H1 (cell line): Measurements from ENCODE around the gene OGFOD3. TPM values are rescaled to one million over a fixed set of nuclear protein-coding genes. Genes with fewer than 3 reads are reported as not detected.

ENCODE experiments used
- RAD21 ChIP-seq, 2 experiments: IDR thresholded peaks in 1 of 2; conservative IDR thresholded peaks in 1 of 2; 2 replicates each; pipeline ENCODE4 v1.6.1; 2011; ENCODE audit warnings: low read depth in 2 of 2, low read length in 2 of 2, improper control_type of control experiment in 1 of 2, inconsistent platforms in 1 of 2, mild to moderate bottlenecking in 1 of 2, moderate library complexity in 1 of 2
- polyA plus RNA-seq, 7 experiments: library from polyadenylated mRNA; depleted of rRNA in 3 of 7; stranded (reverse) in 5 of 7; unstranded in 2 of 7; fragments of >200 nt in 5 of 7; fragments of 200-250 nt in 2 of 7; gene quantifications; 1 replicate in 5 of 7; 2 replicates in 1 of 7; 4 replicates in 1 of 7; pipeline versions ENCODE4 v1.2.1 to v1.2.3, GENCODE V29; 2011 to 2013; ENCODE audit warnings: missing spikeins in 2 of 7, mixed read lengths in 2 of 7
- total RNA-seq: library from RNA; stranded (reverse); fragmentation: NEBNext Ultra II Directional; extraction: Animal tissue kit (Norgen Biotek cat#: 25700); gene quantifications from 2 replicates; pipeline ENCODE4 v1.2.1, GENCODE V29; 2021
- TF ChIP-seq, protein P1 (sequence below): fragments of 300-600 bp; sonication (generic); IDR thresholded peaks from 2 replicates; pipeline ENCODE4 v1.7.1; 2012; ENCODE audit warnings: low read length, moderate library complexity, mild to moderate bottlenecking, inconsistent platforms; ENCODE audit not compliant: insufficient replicate concordance
- TF ChIP-seq, protein P2 (sequence below): IDR thresholded peaks from 2 replicates; pipeline ENCODE4 v1.6.1; 2012; ENCODE audit warnings: low read length, inconsistent platforms

The OGFOD3 gene
- total and polyA plus RNA-seq, 2 of the 8 experiments (the other 6 are each of a cell fraction or from before 2014, with no cell fraction given) = 21.1 to 21.8 TPM

DNA sequence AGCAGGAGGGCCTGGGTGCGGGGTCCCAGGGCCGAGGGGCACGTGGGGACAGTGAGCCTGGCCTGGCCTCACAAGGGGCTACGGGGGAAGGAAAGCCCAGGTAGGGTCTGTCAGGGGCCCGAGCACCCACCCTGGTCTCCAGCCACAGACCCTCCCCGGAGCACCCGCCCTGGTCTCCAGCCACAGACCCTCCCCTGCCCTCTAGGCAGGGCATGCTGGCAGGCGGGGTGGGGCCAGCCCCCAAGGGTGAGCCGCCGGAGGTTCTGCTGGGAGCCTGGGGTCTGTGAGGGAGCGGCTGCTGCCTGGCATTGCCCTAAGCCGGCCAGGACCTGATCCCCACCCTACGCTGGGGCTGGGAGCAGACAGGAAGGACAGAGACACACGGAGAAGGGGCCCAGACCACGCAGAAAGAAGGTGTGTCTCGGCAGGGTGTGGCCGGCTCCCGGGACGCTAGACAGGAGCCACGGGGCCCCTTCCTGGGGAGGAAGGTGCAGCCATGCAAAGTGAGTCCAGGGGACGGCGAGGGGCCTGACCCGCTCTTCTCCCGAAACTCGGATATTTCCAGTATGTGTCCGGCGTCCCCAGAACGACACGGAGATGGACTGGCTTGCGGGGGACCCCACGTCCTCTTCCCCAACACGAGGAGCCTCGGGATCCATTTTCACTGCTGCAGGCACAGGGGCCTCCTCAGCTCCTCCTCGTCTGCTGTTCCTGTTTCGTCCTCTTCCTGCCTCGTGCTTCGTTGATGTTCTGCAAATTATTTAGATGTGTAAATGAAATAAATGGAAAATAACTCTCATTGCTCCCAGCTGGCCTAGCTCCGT lies 31.3 kb downstream of the OGFOD3 start (continued):
- TF ChIP-seq, protein P1, sequence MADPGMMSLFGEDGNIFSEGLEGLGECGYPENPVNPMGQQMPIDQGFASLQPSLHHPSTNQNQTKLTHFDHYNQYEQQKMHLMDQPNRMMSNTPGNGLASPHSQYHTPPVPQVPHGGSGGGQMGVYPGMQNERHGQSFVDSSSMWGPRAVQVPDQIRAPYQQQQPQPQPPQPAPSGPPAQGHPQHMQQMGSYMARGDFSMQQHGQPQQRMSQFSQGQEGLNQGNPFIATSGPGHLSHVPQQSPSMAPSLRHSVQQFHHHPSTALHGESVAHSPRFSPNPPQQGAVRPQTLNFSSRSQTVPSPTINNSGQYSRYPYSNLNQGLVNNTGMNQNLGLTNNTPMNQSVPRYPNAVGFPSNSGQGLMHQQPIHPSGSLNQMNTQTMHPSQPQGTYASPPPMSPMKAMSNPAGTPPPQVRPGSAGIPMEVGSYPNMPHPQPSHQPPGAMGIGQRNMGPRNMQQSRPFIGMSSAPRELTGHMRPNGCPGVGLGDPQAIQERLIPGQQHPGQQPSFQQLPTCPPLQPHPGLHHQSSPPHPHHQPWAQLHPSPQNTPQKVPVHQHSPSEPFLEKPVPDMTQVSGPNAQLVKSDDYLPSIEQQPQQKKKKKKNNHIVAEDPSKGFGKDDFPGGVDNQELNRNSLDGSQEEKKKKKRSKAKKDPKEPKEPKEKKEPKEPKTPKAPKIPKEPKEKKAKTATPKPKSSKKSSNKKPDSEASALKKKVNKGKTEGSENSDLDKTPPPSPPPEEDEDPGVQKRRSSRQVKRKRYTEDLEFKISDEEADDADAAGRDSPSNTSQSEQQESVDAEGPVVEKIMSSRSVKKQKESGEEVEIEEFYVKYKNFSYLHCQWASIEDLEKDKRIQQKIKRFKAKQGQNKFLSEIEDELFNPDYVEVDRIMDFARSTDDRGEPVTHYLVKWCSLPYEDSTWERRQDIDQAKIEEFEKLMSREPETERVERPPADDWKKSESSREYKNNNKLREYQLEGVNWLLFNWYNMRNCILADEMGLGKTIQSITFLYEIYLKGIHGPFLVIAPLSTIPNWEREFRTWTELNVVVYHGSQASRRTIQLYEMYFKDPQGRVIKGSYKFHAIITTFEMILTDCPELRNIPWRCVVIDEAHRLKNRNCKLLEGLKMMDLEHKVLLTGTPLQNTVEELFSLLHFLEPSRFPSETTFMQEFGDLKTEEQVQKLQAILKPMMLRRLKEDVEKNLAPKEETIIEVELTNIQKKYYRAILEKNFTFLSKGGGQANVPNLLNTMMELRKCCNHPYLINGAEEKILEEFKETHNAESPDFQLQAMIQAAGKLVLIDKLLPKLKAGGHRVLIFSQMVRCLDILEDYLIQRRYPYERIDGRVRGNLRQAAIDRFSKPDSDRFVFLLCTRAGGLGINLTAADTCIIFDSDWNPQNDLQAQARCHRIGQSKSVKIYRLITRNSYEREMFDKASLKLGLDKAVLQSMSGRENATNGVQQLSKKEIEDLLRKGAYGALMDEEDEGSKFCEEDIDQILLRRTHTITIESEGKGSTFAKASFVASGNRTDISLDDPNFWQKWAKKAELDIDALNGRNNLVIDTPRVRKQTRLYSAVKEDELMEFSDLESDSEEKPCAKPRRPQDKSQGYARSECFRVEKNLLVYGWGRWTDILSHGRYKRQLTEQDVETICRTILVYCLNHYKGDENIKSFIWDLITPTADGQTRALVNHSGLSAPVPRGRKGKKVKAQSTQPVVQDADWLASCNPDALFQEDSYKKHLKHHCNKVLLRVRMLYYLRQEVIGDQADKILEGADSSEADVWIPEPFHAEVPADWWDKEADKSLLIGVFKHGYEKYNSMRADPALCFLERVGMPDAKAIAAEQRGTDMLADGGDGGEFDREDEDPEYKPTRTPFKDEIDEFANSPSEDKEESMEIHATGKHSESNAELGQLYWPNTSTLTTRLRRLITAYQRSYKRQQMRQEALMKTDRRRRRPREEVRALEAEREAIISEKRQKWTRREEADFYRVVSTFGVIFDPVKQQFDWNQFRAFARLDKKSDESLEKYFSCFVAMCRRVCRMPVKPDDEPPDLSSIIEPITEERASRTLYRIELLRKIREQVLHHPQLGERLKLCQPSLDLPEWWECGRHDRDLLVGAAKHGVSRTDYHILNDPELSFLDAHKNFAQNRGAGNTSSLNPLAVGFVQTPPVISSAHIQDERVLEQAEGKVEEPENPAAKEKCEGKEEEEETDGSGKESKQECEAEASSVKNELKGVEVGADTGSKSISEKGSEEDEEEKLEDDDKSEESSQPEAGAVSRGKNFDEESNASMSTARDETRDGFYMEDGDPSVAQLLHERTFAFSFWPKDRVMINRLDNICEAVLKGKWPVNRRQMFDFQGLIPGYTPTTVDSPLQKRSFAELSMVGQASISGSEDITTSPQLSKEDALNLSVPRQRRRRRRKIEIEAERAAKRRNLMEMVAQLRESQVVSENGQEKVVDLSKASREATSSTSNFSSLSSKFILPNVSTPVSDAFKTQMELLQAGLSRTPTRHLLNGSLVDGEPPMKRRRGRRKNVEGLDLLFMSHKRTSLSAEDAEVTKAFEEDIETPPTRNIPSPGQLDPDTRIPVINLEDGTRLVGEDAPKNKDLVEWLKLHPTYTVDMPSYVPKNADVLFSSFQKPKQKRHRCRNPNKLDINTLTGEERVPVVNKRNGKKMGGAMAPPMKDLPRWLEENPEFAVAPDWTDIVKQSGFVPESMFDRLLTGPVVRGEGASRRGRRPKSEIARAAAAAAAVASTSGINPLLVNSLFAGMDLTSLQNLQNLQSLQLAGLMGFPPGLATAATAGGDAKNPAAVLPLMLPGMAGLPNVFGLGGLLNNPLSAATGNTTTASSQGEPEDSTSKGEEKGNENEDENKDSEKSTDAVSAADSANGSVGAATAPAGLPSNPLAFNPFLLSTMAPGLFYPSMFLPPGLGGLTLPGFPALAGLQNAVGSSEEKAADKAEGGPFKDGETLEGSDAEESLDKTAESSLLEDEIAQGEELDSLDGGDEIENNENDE = no peak
- TF ChIP-seq, protein P2, sequence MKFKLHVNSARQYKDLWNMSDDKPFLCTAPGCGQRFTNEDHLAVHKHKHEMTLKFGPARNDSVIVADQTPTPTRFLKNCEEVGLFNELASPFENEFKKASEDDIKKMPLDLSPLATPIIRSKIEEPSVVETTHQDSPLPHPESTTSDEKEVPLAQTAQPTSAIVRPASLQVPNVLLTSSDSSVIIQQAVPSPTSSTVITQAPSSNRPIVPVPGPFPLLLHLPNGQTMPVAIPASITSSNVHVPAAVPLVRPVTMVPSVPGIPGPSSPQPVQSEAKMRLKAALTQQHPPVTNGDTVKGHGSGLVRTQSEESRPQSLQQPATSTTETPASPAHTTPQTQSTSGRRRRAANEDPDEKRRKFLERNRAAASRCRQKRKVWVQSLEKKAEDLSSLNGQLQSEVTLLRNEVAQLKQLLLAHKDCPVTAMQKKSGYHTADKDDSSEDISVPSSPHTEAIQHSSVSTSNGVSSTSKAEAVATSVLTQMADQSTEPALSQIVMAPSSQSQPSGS = no peak
- TF ChIP-seq RAD21 (IDR thresholded peaks at IDR 0.05 in 1 of 2, conservative IDR thresholded peaks at IDR 0.05 in 1 of 2; ENCODE audit: low read depth in 2 of 2, low read length in 2 of 2) = no peak
